Effector memory CD8-positive, alpha-beta T cell (primary cell): Measurements from ENCODE around the gene CMBL.

Source experiments
- ATAC-seq: fragments of 150-1000 bp; cut with Tn5 transposase; replicated peaks from 2 replicates; pipeline ENCODE4 v1.10.0; 2021; ENCODE audit warnings: mild to moderate bottlenecking, moderate library complexity
- DNase-seq, 3 experiments: peaks; one replicate each; pipeline ENCODE4 v3.0.0; 2021
- H3K27ac Mint-ChIP-seq, 2 donors: one replicate each; pipeline ENCODE4 v1.8.0; 2022; ENCODE audit warnings: mild to moderate bottlenecking in 2 of 2, mixed read lengths in 2 of 2, moderate library complexity in 2 of 2
- H3K27me3 Mint-ChIP-seq, 2 donors: one replicate each; pipeline ENCODE4 v1.8.0; 2022; ENCODE audit warnings: mixed read lengths in 2 of 2
- H3K36me3 Mint-ChIP-seq: one replicate; pipeline ENCODE4 v1.8.0; 2022; ENCODE audit warnings: mild to moderate bottlenecking, moderate library complexity, mixed read lengths; ENCODE audit not compliant: insufficient read depth
- H3K4me1 Mint-ChIP-seq, 2 donors: one replicate each; pipeline ENCODE4 v1.8.0; 2022; ENCODE audit warnings: low read depth in 2 of 2, mixed read lengths in 2 of 2
- H3K4me3 Mint-ChIP-seq, 2 donors: one replicate each; pipeline ENCODE4 v1.8.0; 2022; ENCODE audit warnings: mild to moderate bottlenecking in 2 of 2, mixed read lengths in 2 of 2, moderate library complexity in 2 of 2
- H3K9me3 Mint-ChIP-seq, 2 donors: one replicate each; pipeline ENCODE4 v1.8.0; 2022; ENCODE audit warnings: mixed read lengths in 2 of 2

The CMBL gene

DNA sequence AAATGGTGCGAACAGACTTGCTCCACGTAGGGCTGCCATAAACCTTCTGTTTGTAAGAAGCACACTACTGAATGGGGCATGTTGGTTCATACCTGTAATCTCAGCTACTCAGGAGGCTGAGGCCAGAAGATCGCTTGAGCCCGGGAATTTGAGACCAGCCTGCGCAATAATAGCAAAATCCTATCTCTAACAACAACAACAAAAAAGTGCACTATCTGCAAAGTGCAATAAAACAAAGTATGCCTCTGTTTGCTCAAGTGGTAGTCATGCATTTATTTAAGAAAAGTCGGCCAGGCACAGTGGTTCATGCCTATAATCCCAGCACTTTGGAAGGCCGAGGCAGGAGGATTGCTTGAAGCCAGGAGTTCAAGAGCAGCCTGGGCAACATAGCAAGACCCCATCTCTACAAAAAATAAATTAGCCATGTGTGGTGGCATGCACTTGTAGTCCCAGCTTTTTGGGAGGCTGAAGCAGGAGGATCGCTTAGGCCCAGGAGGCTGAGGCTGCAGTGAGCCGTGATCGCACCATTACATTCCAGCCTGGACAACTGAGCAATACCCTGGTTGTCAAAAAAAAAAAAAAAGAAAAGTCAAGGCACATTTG is 63.3 kb downstream of the CMBL start:
- Mint-ChIP-seq H3K4me1 (peaks cover 9 to 11% of the 10 kb centered on the region in 2 donors), H3K27me3 (no peaks in the 10 kb centered on the region), H3K4me3 (no peak overlapping the region), H3K9me3 (no peaks in the 10 kb centered on the region), H3K27ac (no peak overlapping the region), H3K36me3 (peaks cover 7% of the 10 kb centered on the region)
- DNase-seq (no peak), ATAC-seq (no peak)

DNA sequence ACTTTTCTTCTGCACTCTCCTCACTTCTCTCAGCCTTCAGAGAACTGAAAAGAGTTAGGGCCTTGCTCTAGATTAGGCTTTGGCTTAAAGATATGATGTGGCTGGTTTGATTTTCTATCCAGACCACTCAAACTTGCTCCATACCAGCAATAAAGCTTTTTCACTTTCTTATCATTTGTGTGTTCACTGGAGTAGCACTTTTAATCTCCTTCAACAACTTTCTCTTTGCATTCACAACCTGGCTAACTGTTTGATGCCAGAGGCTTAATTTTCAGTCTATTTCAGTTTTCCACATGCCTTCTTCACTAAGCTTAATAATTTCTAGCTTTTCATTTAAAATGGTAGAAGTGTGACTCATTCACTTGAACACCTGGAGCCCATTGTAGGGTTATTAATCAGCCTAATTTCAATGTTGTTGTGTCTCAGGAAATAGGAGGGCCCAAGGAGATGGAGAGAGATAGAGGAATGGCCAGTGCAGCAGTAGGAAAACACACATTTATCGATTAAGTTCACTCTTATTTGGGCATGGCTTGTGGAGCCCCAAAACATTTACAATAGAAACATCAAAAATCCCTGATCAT is 64.0 kb downstream of the CMBL start:
- peaks cover under 1% of the 10 kb centered on the region for H3K36me3 Mint-ChIP-seq

DNA sequence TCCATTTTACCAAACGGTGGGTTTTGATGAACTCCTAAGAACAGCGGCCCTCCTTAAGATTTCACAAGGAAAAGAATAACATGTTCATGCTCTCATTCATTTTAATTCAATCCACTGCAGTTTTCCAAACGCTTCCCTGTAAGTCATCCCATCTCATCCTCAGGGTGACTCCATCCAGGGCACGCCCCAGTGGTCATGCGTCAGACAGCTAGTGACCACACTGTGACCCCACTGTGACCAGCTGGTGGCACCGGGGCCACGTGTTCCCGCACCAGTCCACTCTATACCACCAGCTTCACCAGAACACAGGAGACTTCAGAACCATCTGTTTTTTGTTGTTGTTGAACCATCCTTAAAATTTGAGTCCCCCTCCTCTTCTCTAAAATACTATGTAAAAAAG is 72.4 kb downstream of the CMBL start:
- Mint-ChIP-seq H3K4me1 (no peaks in the 10 kb centered on the region), H3K27me3 (no peaks in the 10 kb centered on the region), H3K9me3 (no peaks in the 10 kb centered on the region), H3K36me3 (peaks cover 12% of the 10 kb centered on the region), H3K4me3 (no peak overlapping the region), H3K27ac (no peak overlapping the region)
- ATAC-seq = no peak
- no peak for DNase-seq

More for the DNA sequence above, 64.0 kb downstream of the CMBL start:
- DNase-seq (no peak), ATAC-seq (no peak)
- H3K4me1 Mint-ChIP-seq = peaks cover 7 to 9% of the 10 kb centered on the region in 2 donors
- no peaks in the 10 kb centered on the region for H3K9me3 Mint-ChIP-seq
- H3K4me3 Mint-ChIP-seq = no peak overlapping the region
- H3K27ac Mint-ChIP-seq = no peak overlapping the region
- no peaks in the 10 kb centered on the region for H3K27me3 Mint-ChIP-seq

- no peak overlapping the region for H3K4me3 Mint-ChIP-seq
- H3K27ac Mint-ChIP-seq = no peak overlapping the region
- H3K36me3 Mint-ChIP-seq = peaks cover 12% of the 10 kb centered on the region
- no peaks in the 10 kb centered on the region for H3K27me3 Mint-ChIP-seq
- H3K9me3 Mint-ChIP-seq = no peaks in the 10 kb centered on the region
- no peak for ATAC-seq
- no peaks in the 10 kb centered on the region for H3K4me1 Mint-ChIP-seq
- no peak for DNase-seq
These were observed 74.2 kb downstream of the CMBL start for GRCh38 chr5:10233505-10233904.

DNA sequence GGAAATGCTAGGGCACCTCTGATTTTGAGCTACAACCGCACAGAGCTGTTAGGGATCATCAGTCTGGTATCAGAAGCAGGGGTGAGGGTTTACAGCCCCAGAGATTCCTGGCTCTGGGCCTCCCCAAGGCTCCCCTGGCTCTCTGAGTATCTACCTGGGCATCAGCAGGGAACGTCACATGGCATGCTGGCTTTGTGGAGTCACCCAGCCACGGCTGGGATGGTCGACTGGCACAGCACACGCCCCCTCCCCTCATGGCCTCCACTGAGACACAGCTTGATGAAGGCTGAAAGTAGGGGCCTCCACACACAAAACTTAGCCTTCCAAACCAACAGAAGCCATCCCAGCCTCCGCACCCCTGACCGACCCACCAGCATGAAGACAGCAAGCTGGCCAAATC is 74.7 kb downstream of the CMBL start:
- Mint-ChIP-seq H3K27me3 (no peaks in the 10 kb centered on the region), H3K36me3 (peaks cover 12% of the 10 kb centered on the region), H3K4me3 (no peak overlapping the region), H3K9me3 (no peaks in the 10 kb centered on the region), H3K27ac (no peak overlapping the region), H3K4me1 (no peaks in the 10 kb centered on the region)
- ATAC-seq = no peak
- no peak for DNase-seq

DNA sequence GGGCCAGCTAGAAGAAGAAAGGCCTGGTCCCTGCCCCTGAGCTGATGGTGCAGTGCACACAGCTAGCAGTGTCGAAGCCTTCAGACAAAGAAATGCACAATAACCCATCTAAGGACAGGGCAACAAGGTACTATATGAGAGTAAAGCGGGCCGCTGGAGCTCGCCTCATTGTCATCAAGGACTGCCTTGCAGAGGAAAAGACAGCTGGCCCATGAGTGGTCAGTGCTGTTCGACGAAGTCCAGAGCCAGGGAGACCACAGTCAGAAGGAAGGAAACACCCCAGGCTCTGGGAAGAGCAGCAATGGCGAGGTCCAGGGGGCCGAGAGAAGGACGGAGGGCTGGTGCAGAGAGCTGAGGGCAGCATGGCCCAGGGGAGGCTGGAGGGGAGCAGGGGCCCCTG is 75.3 kb downstream of the CMBL start:
- Mint-ChIP-seq H3K9me3 (no peaks in the 10 kb centered on the region), H3K4me1 (no peaks in the 10 kb centered on the region), H3K27ac (no peak overlapping the region), H3K4me3 (no peak overlapping the region), H3K27me3 (no peaks in the 10 kb centered on the region), H3K36me3 (peaks cover 6% of the 10 kb centered on the region)
- ATAC-seq (no peak), DNase-seq (no peak)

GRCh38 chr5:10229306-10230048 is 78.2 kb downstream of the CMBL start:
- Mint-ChIP-seq H3K27me3 (no peaks in the 10 kb centered on the region), H3K27ac (no peak overlapping the region), H3K9me3 (peaks cover 4 to 13% of the 10 kb centered on the region in 2 donors), H3K36me3 (no peaks in the 10 kb centered on the region), H3K4me1 (no peaks in the 10 kb centered on the region), H3K4me3 (no peak overlapping the region)
- no peak for ATAC-seq
- DNase-seq = no peak

DNA sequence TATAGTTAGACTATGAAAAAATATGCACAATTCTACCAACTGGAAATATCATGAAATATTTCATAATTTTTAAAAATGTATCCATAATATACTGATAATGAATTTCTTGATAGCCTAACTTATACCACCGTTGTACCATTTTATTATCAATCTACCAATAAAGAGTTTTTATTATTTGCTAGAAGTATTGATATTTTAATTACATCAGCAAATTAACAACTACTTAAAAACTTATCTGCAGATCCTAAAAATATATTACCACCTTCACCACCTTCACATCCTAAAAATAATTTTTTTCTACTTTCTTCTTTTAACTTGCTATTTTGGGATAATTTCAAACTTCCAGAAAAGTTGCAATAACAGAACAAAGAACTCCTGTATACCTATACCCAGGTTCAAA is 79.4 kb downstream of the CMBL start:
- no peak overlapping the region for H3K4me3 Mint-ChIP-seq
- no peaks in the 10 kb centered on the region for H3K4me1 Mint-ChIP-seq
- DNase-seq (no peak), ATAC-seq (no peak)
- H3K27me3 Mint-ChIP-seq = no peaks in the 10 kb centered on the region
- peaks cover 4 to 13% of the 10 kb centered on the region in 2 donors for H3K9me3 Mint-ChIP-seq
- H3K36me3 Mint-ChIP-seq = no peaks in the 10 kb centered on the region
- no peak overlapping the region for H3K27ac Mint-ChIP-seq
